ENCODE data around the gene ABR.
"Not testable (repeated sequence)": the region's sequence is repeated elsewhere in the genome, so short reads cannot be mapped to it uniquely, and the experiment has no call there.

Gene ABR

GRCh38 chr17:1067282-1067956, 112.4 kb downstream of the ABR start:
- DNase-seq: no peak

GRCh38 chr17:1065416-1065815, 114.4 kb downstream of the ABR start:
- DNase-seq: not testable (repeated sequence)

- DNase-seq: peak in 1 of 2 donors; percentile 17
Measured at GRCh38 chr17:1060991-1061390, 118.8 kb downstream of the ABR start.

- DNase-seq: no peak
Measured at GRCh38 chr17:1059131-1059795, 120.5 kb downstream of the ABR start.

- peak; percentile 25 to 46 for DNase-seq
Measured at GRCh38 chr17:1058423-1059130, 121.2 kb downstream of the ABR start.

GRCh38 chr17:1056761-1057160, 123.0 kb downstream of the ABR start:
- DNase-seq: no peak

GRCh38 chr17:1055751-1056645, 123.8 kb downstream of the ABR start:
- DNase-seq: peak; percentile 30 to 43

GRCh38 chr17:1055231-1055630, 124.5 kb downstream of the ABR start:
- no peak for DNase-seq

- DNase-seq: no peak
Measured at GRCh38 chr17:1054656-1055055, 125.1 kb downstream of the ABR start.

- DNase-seq: no peak
Measured at GRCh38 chr17:1053661-1054360, 126.0 kb downstream of the ABR start.

GRCh38 chr17:1050996-1051925, 128.5 kb downstream of the ABR start:
- DNase-seq: no peak

GRCh38 chr17:1050246-1050995, 129.4 kb downstream of the ABR start:
- no peak for DNase-seq

- no peak for DNase-seq
Measured at GRCh38 chr17:1049446-1050225, 130.1 kb downstream of the ABR start.

GRCh38 chr17:1048516-1049115, 131.2 kb downstream of the ABR start:
- DNase-seq: not testable (repeated sequence)

- no peak for DNase-seq
Measured at GRCh38 chr17:1047879-1048470, 131.8 kb downstream of the ABR start.

- DNase-seq: no peak
Measured at GRCh38 chr17:1047177-1047878, 132.5 kb downstream of the ABR start.

- no peak for DNase-seq
Measured at GRCh38 chr17:1045456-1045855, 134.3 kb downstream of the ABR start.

All from CD4-positive, alpha-beta T cell treated with Interferon alpha-2 for 1 hour (primary cell).